IgD-negative memory B cell (primary cell): ENCODE measurements around the gene PLXNB3. TPM values are rescaled to one million over a fixed set of nuclear protein-coding genes. Genes with fewer than 3 reads are reported as not detected.
A peak's percentile ranks its signal among the peaks of the same experiment; 100 is the strongest.
"Not testable (repeated sequence)": the region's sequence is repeated elsewhere in the genome, so short reads cannot be mapped to it uniquely, and the experiment has no call there.

Experiments
- H3K27ac Mint-ChIP-seq, 3 donors: one replicate each; pipeline ENCODE4 v1.8.0; 2020 to 2022; ENCODE audit warnings: mild to moderate bottlenecking in 3 of 3, mixed read lengths in 3 of 3, moderate library complexity in 1 of 3
- H3K27me3 Mint-ChIP-seq: one replicate; pipeline ENCODE4 v1.8.0; 2021; ENCODE audit warnings: mixed read lengths
- H3K36me3 Mint-ChIP-seq: one replicate; pipeline ENCODE4 v1.8.0; 2020; ENCODE audit warnings: mild to moderate bottlenecking, mixed read lengths
- H3K4me1 Mint-ChIP-seq, 3 donors: one replicate each; pipeline ENCODE4 v1.8.0; 2020 to 2022; ENCODE audit warnings: mixed read lengths in 3 of 3, mild to moderate bottlenecking in 1 of 3
- H3K4me3 Mint-ChIP-seq, 4 donors: one replicate each; pipeline ENCODE4 v1.8.0; 2020 to 2022; ENCODE audit warnings: mild to moderate bottlenecking in 4 of 4, mixed read lengths in 4 of 4, moderate library complexity in 3 of 4
- H3K9me3 Mint-ChIP-seq, 3 donors: one replicate each; pipeline ENCODE4 v1.8.0; 2020 to 2021; ENCODE audit warnings: mixed read lengths in 3 of 3, mild to moderate bottlenecking in 1 of 3
- polyA plus RNA-seq: library from polyadenylated mRNA; unstranded; fragments of 300-500 nt; fragmentation: Illumina TruSeq; gene quantifications from one replicate; pipeline ENCODE4 v1.2.3, GENCODE V29; 2021

The PLXNB3 gene
- polyA plus RNA-seq, 1 donor from 2014 or later, result not detected

- peaks cover 0 to 9% (median 3%) of the 10 kb centered on the region in 3 donors for H3K9me3 Mint-ChIP-seq
- peaks cover 2% of the 10 kb centered on the region for H3K27me3 Mint-ChIP-seq
- H3K27ac Mint-ChIP-seq, result peak overlapping the region; percentile 85 to 98 (median 86)
- H3K4me3 Mint-ChIP-seq, result peak overlapping the region; percentile 70 to 92 (median 78)
- no peaks in the 10 kb centered on the region for H3K36me3 Mint-ChIP-seq
- H3K4me1 Mint-ChIP-seq, result peaks cover 10 to 22% (median 12%) of the 10 kb centered on the region in 3 donors
These were observed 36.7 kb upstream of the PLXNB3 start for GRCh38 chrX:153727123-153727931.

- H3K36me3 Mint-ChIP-seq, result no peaks in the 10 kb centered on the region
- peaks cover 0 to 9% (median 3%) of the 10 kb centered on the region in 3 donors for H3K9me3 Mint-ChIP-seq
- H3K27me3 Mint-ChIP-seq, result peaks cover 2% of the 10 kb centered on the region
- no peak overlapping the region for H3K4me3 Mint-ChIP-seq
- peak overlapping the region in 2 of 3 donors; percentile 86 to 98 for H3K27ac Mint-ChIP-seq
- peaks cover 10 to 19% (median 12%) of the 10 kb centered on the region in 3 donors for H3K4me1 Mint-ChIP-seq
These were observed 36.0 kb upstream of the PLXNB3 start for GRCh38 chrX:153728095-153728494.

GRCh38 chrX:153728951-153729631 is 35.0 kb upstream of the PLXNB3 start:
- Mint-ChIP-seq H3K9me3 (peaks cover 0 to 9% (median 3%) of the 10 kb centered on the region in 3 donors), H3K4me1 (peaks cover 10 to 19% (median 12%) of the 10 kb centered on the region in 3 donors), H3K36me3 (no peaks in the 10 kb centered on the region), H3K4me3 (no peak overlapping the region), H3K27ac (no peak overlapping the region), H3K27me3 (peaks cover 2% of the 10 kb centered on the region)

- Mint-ChIP-seq H3K4me1 (peaks cover 14 to 21% (median 14%) of the 10 kb centered on the region in 3 donors), H3K4me3 (peak overlapping the region in 1 of 4 donors; percentile 28)
- not testable (repeated sequence) for H3K27ac Mint-ChIP-seq, H3K27me3 Mint-ChIP-seq, H3K36me3 Mint-ChIP-seq, H3K9me3 Mint-ChIP-seq
These were observed 33.9 kb upstream of the PLXNB3 start for GRCh38 chrX:153730115-153730514.

- Mint-ChIP-seq H3K27me3 (peaks cover under 1% of the 10 kb centered on the region), H3K4me3 (peak overlapping the region in 2 of 4 donors; percentile 0 to 50), H3K36me3 (no peaks in the 10 kb centered on the region), H3K27ac (peak overlapping the region in 1 of 3 donors; percentile 57), H3K4me1 (peaks cover 19 to 27% (median 20%) of the 10 kb centered on the region in 3 donors), H3K9me3 (peaks cover 0 to 9% (median 3%) of the 10 kb centered on the region in 3 donors)
These were observed 32.8 kb upstream of the PLXNB3 start for GRCh38 chrX:153731117-153731844.

- Mint-ChIP-seq H3K4me1 (peaks cover 17 to 25% (median 20%) of the 10 kb centered on the region in 3 donors), H3K36me3 (no peaks in the 10 kb centered on the region), H3K27me3 (no peaks in the 10 kb centered on the region), H3K9me3 (peaks cover 0 to 9% (median 3%) of the 10 kb centered on the region in 3 donors), H3K4me3 (no peak overlapping the region), H3K27ac (no peak overlapping the region)
These were observed 32.2 kb upstream of the PLXNB3 start for GRCh38 chrX:153731845-153732215.

- Mint-ChIP-seq H3K36me3 (no peaks in the 10 kb centered on the region), H3K9me3 (peaks cover 0 to 9% (median 3%) of the 10 kb centered on the region in 3 donors), H3K27me3 (no peaks in the 10 kb centered on the region), H3K27ac (peak overlapping the region in 1 of 3 donors; percentile 71), H3K4me3 (no peak overlapping the region), H3K4me1 (peaks cover 15 to 20% (median 20%) of the 10 kb centered on the region in 3 donors)
These were observed 31.6 kb upstream of the PLXNB3 start for GRCh38 chrX:153732401-153732800.

GRCh38 chrX:153733651-153734240 is 30.3 kb upstream of the PLXNB3 start:
- no peak overlapping the region for H3K27ac Mint-ChIP-seq
- H3K4me1 Mint-ChIP-seq, result peaks cover 11 to 20% (median 17%) of the 10 kb centered on the region in 3 donors
- no peak overlapping the region for H3K4me3 Mint-ChIP-seq
- peaks cover 0 to 9% (median 3%) of the 10 kb centered on the region in 3 donors for H3K9me3 Mint-ChIP-seq
- no peaks in the 10 kb centered on the region for H3K27me3 Mint-ChIP-seq
- H3K36me3 Mint-ChIP-seq, result no peaks in the 10 kb centered on the region

- Mint-ChIP-seq H3K36me3 (no peaks in the 10 kb centered on the region), H3K4me1 (peaks cover 8 to 20% (median 17%) of the 10 kb centered on the region in 3 donors), H3K27ac (no peak overlapping the region), H3K9me3 (peaks cover 0 to 9% (median 3%) of the 10 kb centered on the region in 3 donors), H3K4me3 (peak overlapping the region in 1 of 4 donors; percentile 0), H3K27me3 (no peaks in the 10 kb centered on the region)
These were observed 29.2 kb upstream of the PLXNB3 start for GRCh38 chrX:153734871-153735270.

- Mint-ChIP-seq H3K4me3 (peak overlapping the region in 1 of 4 donors; percentile 0), H3K27me3 (no peaks in the 10 kb centered on the region), H3K27ac (peak overlapping the region in 1 of 3 donors; percentile 13), H3K9me3 (peaks cover 0 to 9% (median 3%) of the 10 kb centered on the region in 3 donors), H3K36me3 (no peaks in the 10 kb centered on the region), H3K4me1 (peaks cover 8 to 20% (median 17%) of the 10 kb centered on the region in 3 donors)
These were observed 28.8 kb upstream of the PLXNB3 start for GRCh38 chrX:153735274-153735673.

GRCh38 chrX:153736071-153736820 is 27.8 kb upstream of the PLXNB3 start:
- peaks cover 0 to 8% (median 3%) of the 10 kb centered on the region in 3 donors for H3K9me3 Mint-ChIP-seq
- peak overlapping the region in 1 of 4 donors; percentile 46 for H3K4me3 Mint-ChIP-seq

GRCh38 chrX:153736871-153737441 is 27.1 kb upstream of the PLXNB3 start:
- H3K4me3 Mint-ChIP-seq, result no peak overlapping the region
- H3K27me3 Mint-ChIP-seq, result no peaks in the 10 kb centered on the region
- H3K9me3 Mint-ChIP-seq, result peaks cover 0 to under 1% (median 0%) of the 10 kb centered on the region in 3 donors
- no peaks in the 10 kb centered on the region for H3K36me3 Mint-ChIP-seq
- H3K27ac Mint-ChIP-seq, result no peak overlapping the region
- H3K4me1 Mint-ChIP-seq, result peaks cover 10 to 12% (median 11%) of the 10 kb centered on the region in 3 donors

More at GRCh38 chrX:153736071-153736820, 27.8 kb upstream of the PLXNB3 start:
- Mint-ChIP-seq H3K27me3 (no peaks in the 10 kb centered on the region), H3K36me3 (no peaks in the 10 kb centered on the region), H3K4me1 (peaks cover 11 to 18% (median 13%) of the 10 kb centered on the region in 3 donors), H3K27ac (peak overlapping the region in 1 of 3 donors; percentile 62)

GRCh38 chrX:153738056-153738605 is 25.9 kb upstream of the PLXNB3 start:
- no peak overlapping the region for H3K4me3 Mint-ChIP-seq
- H3K36me3 Mint-ChIP-seq, result no peaks in the 10 kb centered on the region
- no peak overlapping the region for H3K27ac Mint-ChIP-seq
- H3K27me3 Mint-ChIP-seq, result no peaks in the 10 kb centered on the region
- H3K4me1 Mint-ChIP-seq, result peaks cover 10 to 17% (median 11%) of the 10 kb centered on the region in 3 donors
- no peaks in the 10 kb centered on the region for H3K9me3 Mint-ChIP-seq
